Measurements from ENCODE around the gene SLC25A51. TPM values are rescaled to one million over a fixed set of nuclear protein-coding genes. Genes with fewer than 3 reads are reported as not detected.
"Not testable (repeated sequence)": the region's sequence is repeated elsewhere in the genome, so short reads cannot be mapped to it uniquely, and the experiment has no call there.

SLC25A51 gene
- total RNA-seq, 1 donor from 2014 or later: 118 TPM

DNA sequence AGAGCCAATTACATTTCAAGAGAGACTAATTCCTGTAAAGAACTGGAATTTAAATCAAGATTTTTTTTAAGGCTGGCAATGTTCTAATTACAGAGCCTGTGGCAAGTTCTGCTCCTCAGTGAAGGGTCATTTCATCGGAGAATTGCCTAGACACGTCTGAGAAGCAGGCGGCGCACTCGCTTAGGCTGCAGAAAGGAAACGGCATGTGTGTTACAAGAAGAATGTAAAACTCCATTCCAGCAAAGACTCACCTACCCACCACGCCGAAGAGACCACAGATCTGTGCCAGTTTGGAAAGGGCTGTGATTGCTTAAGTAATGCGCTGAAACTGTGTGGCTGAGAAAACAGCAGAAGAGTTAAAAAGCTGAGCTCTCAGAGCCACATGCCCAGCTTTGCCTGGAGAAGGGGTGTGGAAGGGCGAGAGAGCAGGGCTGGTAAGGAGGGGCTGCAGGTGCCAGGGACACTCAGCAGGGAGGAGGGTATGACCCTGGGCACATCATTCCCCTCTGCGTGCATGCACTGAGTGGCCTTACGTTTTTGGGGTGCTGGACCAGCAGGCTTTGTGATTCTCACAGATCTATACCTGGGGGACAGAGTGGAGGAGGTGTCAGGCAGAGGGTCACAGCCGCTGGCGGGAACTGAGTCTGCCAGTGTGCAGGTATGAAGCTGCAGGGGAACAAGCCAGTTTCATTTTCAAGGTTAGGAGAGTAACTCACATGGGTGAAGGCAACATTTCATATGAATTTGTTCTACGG lies 17.8 kb upstream of the SLC25A51 start:
- FAIRE-seq (no peak), DNase-seq (ENCODE audit: low spot score in 2 of 2) (no peak)

DNA sequence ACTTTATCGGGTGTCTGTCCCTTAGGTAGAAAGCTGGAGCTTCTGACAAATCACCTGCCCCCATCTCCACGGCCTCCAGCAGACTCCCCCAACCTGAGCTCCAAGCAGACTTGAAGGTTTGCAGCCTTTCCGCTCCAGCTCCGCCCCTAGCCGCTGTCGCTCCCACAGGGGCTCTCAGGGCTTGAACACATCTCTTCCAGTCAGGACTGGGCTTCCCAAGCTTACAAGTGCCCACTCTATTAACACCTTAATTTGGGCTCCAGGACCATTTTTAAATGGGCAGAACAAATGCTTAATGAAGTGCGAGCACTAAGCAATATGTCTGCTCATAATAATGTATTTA lies 17.2 kb upstream of the SLC25A51 start:
- no peak for DNase-seq (ENCODE audit: low spot score in 2 of 2)
- FAIRE-seq: no peak

DNA sequence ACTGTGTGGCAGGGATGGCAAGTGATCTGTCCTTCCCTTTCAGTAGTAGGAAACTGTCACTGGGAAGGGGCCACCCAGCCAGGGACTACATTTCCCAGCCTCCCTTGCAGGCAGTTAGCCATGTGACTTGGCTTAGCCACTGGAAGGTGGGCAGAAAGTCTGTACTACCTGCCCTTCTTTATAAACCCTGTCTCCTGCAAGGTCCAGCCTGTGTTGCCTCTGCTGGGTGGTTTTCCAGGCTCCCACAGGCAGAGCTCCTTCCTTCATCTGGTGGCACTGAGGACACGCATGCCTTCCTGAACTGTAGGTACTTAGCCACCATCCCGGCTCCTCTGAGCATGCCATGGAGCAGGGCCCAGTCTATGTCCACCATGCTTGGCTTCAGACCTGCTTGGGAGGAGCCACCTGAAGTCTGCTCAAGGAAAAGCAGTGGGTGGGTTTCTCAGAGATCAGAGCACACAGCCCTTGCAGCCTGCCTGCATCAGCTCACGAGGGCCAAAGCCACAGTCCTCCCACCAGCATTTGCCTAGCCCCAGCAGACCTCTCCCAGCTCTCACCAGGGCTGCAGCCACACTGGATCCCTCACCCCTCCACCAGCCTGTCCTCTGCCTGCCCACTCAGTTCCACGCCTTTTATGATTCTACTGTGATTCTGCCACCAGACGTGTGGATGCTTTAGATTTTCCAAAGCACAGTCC lies 16.7 kb upstream of the SLC25A51 start:
- FAIRE-seq: no peak
- no peak for DNase-seq (ENCODE audit: low spot score in 2 of 2)

DNA sequence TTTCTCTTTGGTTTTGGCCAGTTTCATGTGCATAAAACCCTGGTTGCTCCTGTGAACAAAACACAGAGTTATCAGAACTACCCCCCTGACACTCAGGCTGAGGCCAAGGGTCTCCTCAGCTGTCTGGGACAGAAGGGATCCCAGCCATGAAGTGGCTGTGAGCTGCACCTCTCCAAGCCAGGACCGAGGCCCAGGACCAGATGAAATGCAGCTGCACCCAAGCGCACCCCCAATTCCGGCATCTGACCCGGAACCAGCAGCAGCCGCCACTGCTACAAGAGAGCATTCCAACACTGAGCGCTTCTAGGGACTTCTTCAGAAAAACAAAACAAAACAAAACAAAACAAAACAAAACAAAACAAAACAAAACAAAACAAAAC lies 16.0 kb upstream of the SLC25A51 start:
- DNase-seq (ENCODE audit: low spot score in 2 of 2): no peak
- no peak for FAIRE-seq

DNA sequence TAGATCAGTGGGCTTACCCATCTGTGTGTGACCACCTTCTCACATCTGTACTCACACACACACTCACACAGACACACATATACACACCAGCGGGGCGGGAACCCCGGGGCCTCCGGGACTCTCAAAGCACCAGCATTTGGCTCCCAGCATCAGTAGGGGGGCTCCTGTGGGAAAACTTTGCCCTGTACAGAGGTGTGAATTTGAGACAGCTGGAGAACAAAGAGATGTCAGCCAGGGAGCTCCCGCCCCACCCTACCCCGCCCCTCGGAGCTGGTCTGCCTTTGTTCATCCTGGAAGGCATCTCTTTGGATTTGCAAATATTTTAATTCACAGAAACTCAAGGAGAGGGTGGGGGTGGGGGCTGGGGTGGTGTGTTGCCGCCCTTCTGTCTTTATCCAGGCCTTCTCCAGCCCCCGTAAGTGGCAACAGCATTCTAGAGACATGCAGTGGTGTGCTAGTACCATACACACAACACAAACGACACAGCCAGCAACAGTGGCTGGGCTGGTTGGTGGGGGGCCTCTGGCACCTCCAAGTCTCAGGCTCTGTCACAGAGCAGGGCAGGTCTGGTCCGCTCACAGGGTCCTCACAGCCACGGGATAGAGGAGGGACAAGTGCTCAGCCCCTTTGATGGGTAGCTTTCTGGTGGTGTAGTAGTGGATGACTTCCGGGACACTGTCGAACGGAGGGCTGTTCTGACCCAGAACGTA lies 15.5 kb upstream of the SLC25A51 start:
- no peak for FAIRE-seq
- no peak for DNase-seq (ENCODE audit: low spot score in 2 of 2)

DNA sequence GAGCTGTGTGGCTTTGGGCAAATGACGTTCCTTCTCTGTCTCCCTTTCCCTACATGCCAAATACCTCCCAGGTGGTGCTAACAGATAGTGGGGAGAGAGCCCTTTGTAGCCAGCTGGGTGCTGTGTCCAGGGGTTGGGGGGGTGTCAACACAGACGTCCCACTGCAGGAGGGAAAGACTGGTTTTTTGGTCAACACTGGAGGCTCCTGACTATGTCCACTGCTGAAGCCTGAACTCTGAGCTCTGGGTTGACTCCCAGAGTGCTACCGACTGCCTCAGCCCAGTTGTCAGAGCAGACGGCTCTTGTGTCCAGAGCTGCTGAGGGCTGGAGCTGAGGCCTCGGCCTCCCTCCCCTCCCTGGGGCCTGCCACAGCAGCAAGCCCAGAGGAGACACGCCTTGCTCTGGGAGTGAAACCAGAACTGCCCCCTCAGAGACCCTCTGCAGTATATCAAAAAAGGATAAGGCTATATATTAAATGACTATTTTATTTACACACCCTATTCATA lies 14.8 kb upstream of the SLC25A51 start:
- FAIRE-seq (no peak), DNase-seq (ENCODE audit: low spot score in 2 of 2) (no peak)

DNA sequence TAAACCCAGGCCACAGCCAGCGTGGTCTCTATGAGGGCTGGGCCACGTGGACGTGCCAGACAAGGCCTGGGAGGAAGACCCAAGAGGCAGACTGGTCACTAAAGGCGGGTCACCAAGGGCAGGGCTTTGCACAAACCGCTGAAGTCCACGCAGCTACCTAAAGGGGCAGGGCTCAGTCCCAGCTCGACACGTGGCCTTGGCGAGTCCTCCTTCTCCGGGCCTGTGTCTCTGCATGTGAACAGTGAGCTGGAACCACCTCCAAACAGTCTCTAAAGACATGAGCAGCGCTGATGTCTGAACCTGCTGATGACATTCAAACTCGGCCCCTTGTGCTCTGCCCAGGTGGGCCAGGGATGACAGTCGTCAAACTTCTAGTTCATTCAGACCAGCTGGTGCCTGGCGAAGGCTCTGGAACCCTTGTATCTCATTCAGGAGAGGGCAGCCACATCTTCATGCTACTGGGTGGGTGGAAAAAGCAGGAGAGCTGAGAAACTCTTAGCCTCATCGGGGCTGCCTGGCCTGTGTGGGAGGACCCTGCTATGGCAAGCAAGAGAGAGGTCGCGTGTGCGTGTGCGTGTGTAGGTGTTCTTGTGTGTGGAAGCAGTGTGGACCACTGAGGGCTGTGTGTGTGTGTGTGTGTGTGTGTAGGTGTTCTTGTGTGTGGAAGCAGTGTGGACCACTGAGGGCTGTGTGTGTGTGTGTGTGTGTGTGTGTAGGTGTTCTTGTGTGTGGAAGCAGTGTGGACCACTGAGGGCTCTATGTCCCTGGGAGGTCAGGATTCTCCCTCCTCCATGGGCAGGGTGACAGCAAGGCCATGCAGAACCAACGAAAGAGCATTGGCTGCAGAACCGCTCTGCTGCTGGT lies 14.1 kb upstream of the SLC25A51 start:
- FAIRE-seq (no peak), DNase-seq (ENCODE audit: low spot score in 2 of 2) (no peak)

DNA sequence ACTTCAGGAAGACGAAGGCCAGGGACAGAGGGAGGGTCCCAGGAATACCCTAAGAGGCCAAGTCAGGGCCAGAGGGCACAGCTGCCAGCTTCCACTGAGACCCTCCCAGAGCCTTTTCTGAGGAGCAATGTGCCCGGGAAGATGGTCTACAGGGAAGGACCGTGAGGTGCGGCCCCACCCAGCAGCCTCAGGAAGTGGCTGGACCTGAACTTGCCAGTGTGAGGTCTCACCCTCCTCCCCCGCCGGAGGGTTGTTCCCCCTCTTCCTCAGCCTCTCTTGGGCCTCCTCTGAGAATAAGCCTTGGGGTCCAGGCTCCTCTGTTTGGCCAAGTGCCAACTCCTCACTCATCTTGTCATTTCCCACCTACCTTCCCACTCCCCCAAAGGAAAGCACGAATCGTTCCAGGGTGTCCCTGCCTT lies 13.4 kb upstream of the SLC25A51 start:
- no peak for DNase-seq (ENCODE audit: low spot score in 2 of 2)
- FAIRE-seq: no peak

DNA sequence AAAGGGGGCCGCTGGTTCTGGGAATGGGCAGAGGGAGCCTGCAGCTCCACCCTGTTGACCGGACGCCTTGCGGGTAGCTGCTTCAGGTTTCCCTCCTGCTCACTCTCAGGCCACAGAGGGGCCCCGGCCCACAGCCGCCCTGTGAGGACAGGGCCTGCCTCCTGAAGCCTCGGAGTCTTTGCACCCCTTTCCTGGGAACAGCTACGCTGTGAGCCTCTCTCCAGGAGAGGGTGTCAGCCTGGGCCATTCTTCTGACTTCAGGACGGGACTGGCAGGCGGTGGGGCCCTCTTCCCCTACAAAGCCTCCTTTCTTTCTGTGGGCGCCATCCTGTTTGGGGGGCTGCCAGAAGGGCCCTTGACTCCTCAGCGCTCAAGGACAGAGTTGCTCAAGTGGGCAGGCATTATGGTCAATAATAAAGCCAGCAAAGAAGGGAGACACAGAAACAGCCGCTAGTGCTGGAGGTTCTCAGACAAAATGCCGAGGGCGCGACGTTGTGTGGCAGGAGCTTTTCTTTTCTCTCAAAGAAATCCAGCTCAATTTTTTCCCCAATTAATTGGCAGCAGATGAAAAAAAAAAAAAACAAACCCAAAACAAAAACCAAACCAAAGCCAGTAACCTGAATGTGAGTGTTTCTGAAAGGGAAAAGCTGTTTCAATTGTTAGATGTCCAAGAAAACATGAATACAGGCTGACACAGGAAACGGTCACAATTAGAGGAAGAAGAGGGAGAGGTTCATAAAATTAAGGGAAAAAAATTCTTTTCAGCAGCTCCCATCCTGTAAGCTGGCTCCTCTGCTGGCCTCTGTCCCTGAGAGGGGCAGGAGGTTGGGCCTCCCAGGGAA lies 12.8 kb upstream of the SLC25A51 start:
- FAIRE-seq (no peak), DNase-seq (ENCODE audit: low spot score in 2 of 2) (no peak)

DNA sequence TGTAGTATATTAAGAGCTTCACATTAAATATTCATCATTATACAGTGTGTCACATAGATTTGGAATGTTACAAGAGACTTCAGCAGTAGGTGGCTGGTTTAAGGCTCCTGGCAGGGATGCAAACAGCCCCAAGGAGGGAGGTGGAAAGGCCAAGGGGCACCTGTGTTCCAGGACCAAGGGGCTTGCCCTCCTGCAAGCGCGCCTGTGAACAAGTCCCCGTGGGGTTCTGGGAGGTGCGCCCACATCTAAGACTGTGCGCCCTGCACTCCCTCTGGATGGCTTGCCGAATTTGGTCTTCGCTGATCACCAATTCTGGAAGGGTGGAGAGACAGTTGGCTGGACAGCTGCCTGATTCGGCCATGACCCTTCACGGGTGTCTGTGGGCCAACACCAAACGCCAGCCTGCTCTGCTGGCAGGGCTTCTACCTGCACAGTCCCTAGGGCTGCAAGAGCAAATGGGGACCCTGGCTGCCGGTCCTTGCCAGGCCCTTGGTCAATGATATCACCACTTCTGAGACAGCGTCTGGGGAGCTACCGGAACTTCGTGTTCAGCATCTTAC lies 12.1 kb upstream of the SLC25A51 start:
- DNase-seq (ENCODE audit: low spot score in 2 of 2) (no peak), FAIRE-seq (no peak)

DNA sequence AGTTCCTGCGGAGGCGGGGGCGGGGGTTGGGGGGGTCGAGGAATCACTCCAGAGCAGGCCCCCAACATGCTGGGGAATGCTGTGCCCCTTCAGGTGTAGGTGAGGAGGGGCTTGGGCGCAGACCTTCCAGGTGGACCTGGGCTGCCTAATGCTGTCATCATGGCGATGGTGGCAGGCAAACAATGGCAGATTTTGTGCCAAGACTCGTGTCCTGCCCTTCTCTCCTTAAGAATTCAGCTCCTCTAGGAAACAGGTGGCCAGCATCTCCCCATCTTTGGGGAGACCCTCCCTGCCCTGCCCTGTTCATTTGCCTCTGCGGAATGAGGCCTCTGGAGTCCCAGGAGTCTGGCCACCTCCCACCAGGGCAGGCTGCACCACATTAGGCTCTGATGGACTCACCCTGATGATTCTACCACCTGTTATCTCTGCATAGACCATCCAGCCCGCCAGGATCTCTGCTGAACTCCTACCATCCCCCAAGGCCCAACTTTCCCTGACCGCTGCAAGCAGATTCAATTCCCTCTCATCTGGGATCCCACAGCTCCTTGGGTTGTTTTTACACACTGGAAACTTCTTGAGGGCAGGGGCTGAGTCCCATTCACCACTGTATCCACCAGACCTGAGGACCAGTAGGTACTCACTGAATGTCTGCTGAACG lies 10.9 kb upstream of the SLC25A51 start:
- DNase-seq (ENCODE audit: low spot score in 2 of 2) (no peak), FAIRE-seq (no peak)

DNA sequence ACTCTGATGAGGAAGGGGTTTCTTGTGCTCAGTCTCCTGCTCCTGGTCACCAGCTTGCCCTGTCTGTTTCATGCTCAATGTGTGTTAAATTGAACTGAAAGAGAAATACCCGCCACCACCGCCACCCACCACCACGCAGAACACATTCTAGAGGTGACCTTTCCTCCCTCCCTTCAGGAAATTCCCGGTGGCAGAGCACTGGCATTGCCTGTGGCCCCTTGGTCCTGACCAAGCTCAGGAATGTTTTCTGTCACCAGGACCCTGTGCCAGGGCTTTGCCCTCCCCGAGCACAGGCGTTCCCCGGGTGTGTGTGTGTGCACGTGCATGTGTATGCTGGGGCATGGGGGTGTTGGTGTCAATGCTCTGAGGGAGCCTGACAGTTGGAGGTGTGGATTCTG lies 10.2 kb upstream of the SLC25A51 start:
- no peak for FAIRE-seq
- no peak for DNase-seq (ENCODE audit: low spot score in 2 of 2)

DNA sequence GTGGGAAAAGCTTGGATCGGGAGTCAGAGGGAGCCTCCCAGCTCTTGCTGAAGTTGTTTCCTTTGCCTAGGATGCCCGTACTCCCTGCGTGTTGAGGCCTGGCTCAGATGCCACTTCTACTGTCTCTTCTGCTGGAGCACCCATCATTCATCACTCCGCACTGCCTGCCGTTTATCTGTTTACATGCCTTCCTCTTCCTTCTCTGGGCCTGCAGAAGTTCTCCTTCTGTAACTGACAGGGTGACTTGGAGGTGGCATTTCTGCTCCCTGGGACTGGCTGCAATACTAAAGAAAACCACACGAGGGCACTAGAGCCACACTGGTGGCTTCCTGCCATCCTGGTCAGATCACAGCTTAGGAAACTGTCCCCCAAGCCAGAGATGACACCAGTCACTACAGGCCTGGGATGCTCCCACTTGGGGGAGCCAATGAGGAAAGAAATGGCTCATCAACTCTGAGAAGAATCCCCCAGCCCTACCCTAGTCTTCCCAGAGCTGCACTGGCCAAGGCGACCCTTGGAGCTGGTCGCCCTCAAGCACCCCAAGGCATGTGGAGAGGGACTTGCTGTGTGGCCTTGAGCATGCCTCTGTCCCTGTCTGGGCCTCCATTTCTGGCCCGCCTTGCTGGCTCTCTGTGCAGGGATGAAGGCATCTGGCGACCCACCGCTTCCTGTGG lies 9.7 kb upstream of the SLC25A51 start:
- FAIRE-seq: peak; percentile 82
- DNase-seq (ENCODE audit: low spot score in 2 of 2): peak; percentile 72 to 87

DNA sequence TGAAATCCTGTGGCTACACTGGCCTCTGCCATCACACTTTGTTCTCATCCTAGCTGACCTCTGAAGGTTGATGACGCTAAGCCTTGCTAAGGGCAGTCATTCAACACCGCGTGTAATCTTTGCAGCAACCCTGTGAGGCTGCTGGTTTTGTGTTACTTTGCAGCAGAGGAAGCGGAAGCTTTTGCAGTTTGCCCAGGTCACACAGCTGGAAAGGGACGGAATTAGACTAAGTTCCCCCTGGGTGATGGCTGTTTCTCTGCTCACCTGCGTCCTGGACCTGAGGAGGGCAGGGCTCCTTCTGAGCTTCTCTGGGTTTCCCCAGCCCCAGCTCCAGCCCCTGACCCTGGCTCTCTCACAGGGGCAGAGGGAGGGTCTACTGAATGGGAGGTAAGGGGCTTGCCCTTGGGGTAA lies 7.3 kb upstream of the SLC25A51 start:
- DNase-seq (ENCODE audit: low spot score in 2 of 2) (no peak), FAIRE-seq (no peak)

DNA sequence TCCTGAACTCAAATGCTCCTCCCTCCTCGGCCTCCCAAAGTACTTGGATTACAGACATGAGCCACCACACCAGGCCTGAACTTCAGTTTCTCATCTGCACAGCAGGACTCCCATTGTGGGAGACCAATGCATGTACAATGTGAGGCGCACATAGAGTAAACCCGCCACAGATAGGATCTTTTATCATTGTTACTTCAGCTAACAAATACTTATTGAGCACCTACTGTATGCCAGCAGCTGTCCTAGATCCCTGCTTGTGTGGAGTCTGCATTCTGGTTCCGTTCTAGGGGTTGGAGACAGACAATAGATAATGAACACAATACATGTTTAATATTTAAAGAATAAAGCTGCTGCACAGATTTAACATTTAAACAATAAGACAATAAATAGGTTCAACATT lies 6.3 kb upstream of the SLC25A51 start:
- no peak for FAIRE-seq
- DNase-seq (ENCODE audit: low spot score in 2 of 2): no peak

DNA sequence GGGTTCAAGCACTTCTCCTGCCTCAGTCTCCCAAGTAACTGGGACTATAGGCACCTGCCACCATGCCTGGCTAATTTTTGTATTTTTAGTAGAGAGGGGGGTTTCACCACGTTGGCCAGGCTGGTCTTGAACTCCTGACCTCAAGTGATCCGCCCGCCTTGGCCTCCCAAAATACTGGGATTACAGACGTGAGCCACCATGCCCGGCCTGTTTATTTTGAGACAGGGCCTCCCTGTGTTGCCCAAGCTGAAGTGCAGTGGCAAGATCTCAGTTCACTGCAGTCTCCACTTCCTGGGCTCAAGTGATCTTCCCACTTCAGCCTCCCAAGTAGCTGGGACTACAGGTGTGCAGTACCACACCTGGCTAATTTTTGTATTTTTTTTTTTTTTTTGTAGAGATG lies 5.9 kb upstream of the SLC25A51 start:
- FAIRE-seq; DNase-seq (ENCODE audit: low spot score in 2 of 2): not testable (repeated sequence)

DNA sequence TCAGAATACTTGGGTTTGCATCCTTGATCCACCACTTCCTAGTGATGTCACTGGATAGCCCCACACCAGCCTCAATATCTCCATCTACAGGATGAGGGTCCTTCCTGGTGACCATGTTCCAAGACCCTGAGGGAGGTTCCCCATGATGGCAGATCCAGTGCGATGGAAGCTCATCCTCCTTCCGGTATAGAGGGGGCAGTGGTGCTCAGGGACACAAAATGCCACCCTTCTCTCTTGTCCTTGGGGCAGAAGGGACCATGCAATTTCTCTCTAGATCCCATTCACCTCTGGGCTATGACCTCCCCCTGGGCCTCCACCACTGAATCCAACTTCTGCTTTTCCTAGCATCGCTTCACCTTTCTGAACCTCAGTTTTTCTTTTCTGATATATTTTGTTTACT lies 5.4 kb upstream of the SLC25A51 start:
- FAIRE-seq (no peak), DNase-seq (ENCODE audit: low spot score in 2 of 2) (no peak)

DNA sequence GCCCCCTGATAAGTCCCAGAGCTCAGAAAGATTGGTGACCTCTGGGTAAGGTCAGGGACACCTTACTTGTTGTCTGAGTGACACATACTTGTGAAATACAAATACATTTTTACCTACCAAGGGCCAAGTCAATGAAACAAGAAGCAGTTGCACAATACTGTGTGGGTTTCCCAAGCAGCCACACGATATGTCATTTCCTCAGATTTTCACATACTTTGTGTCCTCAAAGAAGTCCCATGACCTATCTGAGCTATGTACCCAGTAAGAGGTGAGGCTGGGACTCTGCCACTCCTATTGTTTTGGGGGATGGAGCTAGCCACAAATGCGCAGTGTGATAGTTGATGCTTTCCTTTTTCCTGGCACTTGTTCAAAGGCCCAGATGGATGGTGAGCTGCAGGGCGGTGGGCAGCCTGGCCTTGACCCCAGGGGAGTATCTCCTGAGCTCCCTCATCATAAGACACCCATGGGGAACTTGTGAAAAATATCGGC lies 4.8 kb upstream of the SLC25A51 start:
- no peak for FAIRE-seq
- DNase-seq (ENCODE audit: low spot score in 2 of 2): no peak
